Uterus (tissue), 2 donors: ENCODE measurements around the gene PARD3.

Experiments used
- POLR2A ChIP-seq, 2 donors: fragments of 450-650 bp; IDR thresholded peaks; one replicate each; pipeline ENCODE4 v1.6.1; 2016; ENCODE audit warnings: antibody characterized with exemption in 2 of 2, mild to moderate bottlenecking in 1 of 2, moderate library complexity in 1 of 2
- TF ChIP-seq, protein P1 (sequence below), 4 experiments: fragments of 200-600 bp in 2 of 4; fragments of 450-650 bp in 2 of 4; sonication (generic) in 2 of 4; IDR thresholded peaks; one replicate each; pipeline ENCODE4 v1.5.1; 2016 to 2019; ENCODE audit warnings: antibody characterized with exemption in 4 of 4, mild to moderate bottlenecking in 2 of 4, moderate library complexity in 1 of 4

DNA sequence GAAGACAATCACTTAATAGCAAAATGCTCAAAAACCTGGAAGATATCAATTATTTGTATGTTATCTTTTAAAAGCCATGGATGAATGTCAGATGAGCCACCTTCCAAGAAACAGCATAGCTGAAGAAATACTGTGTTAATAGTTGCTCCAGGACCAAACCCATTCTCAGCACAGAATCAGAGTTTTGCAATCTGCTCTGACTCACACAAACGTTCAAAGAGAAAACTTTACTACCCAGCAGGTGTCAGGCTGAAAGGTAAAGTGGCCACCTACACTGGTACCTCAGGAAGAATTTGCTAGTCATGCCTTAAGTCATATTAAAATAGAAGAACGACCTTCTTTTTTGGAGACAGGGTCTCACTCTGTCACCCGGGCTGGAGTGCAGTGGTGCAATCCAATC, 526.5 kb downstream of the PARD3 start:
- TF ChIP-seq, protein P1, sequence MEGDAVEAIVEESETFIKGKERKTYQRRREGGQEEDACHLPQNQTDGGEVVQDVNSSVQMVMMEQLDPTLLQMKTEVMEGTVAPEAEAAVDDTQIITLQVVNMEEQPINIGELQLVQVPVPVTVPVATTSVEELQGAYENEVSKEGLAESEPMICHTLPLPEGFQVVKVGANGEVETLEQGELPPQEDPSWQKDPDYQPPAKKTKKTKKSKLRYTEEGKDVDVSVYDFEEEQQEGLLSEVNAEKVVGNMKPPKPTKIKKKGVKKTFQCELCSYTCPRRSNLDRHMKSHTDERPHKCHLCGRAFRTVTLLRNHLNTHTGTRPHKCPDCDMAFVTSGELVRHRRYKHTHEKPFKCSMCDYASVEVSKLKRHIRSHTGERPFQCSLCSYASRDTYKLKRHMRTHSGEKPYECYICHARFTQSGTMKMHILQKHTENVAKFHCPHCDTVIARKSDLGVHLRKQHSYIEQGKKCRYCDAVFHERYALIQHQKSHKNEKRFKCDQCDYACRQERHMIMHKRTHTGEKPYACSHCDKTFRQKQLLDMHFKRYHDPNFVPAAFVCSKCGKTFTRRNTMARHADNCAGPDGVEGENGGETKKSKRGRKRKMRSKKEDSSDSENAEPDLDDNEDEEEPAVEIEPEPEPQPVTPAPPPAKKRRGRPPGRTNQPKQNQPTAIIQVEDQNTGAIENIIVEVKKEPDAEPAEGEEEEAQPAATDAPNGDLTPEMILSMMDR (IDR thresholded peaks at IDR 0.05), result no peak
- TF ChIP-seq POLR2A (IDR thresholded peaks at IDR 0.05), result no peak
